Stimulated activated CD8-positive, alpha-beta memory T cell treated with anti-CD3 and anti-CD28 coated beads, Interleukin-7, amount 100 ng/mL, for 1 hour (primary cell): ENCODE results near the gene GLRA1.
"Not testable (repeated sequence)": the region's sequence is repeated elsewhere in the genome, so short reads cannot be mapped to it uniquely, and the experiment has no call there.

ENCODE experiments used
- DNase-seq, 2 donors: peaks; one replicate each; pipeline ENCODE4 v3.0.0-alpha.2; 2020; ENCODE audit warnings: low read depth in 2 of 2

GLRA1 gene

GRCh38 chr5:151917904-151918303, 6.7 kb downstream of the GLRA1 start:
- no peak for DNase-seq

GRCh38 chr5:151913425-151913824, 11.2 kb downstream of the GLRA1 start:
- DNase-seq, result no peak

GRCh38 chr5:151912360-151912759, 12.3 kb downstream of the GLRA1 start:
- DNase-seq, result no peak

GRCh38 chr5:151911011-151911410, 13.6 kb downstream of the GLRA1 start:
- no peak for DNase-seq

GRCh38 chr5:151909628-151910027, 15.0 kb downstream of the GLRA1 start:
- no peak for DNase-seq

GRCh38 chr5:151906246-151906645, 18.4 kb downstream of the GLRA1 start:
- DNase-seq, result no peak

GRCh38 chr5:151905557-151905961, 19.1 kb downstream of the GLRA1 start:
- DNase-seq, result no peak

GRCh38 chr5:151904909-151905308, 19.7 kb downstream of the GLRA1 start:
- no peak for DNase-seq

GRCh38 chr5:151904127-151904526, 20.5 kb downstream of the GLRA1 start:
- DNase-seq, result no peak

GRCh38 chr5:151903243-151903653, 21.4 kb downstream of the GLRA1 start:
- no peak for DNase-seq

GRCh38 chr5:151902215-151902614, 22.4 kb downstream of the GLRA1 start:
- DNase-seq, result no peak

GRCh38 chr5:151901611-151902010, 23.0 kb downstream of the GLRA1 start:
- no peak for DNase-seq

- DNase-seq, result no peak
These were observed 23.8 kb downstream of the GLRA1 start for GRCh38 chr5:151900891-151901290.

- no peak for DNase-seq
These were observed 25.3 kb downstream of the GLRA1 start for GRCh38 chr5:151899399-151899798.

GRCh38 chr5:151897896-151898295, 26.8 kb downstream of the GLRA1 start:
- no peak for DNase-seq

GRCh38 chr5:151897020-151897552, 27.6 kb downstream of the GLRA1 start:
- DNase-seq, result no peak

GRCh38 chr5:151896031-151896691, 28.5 kb downstream of the GLRA1 start:
- no peak for DNase-seq

GRCh38 chr5:151895660-151896030, 29.0 kb downstream of the GLRA1 start:
- no peak for DNase-seq

GRCh38 chr5:151893485-151893884, 31.2 kb downstream of the GLRA1 start:
- not testable (repeated sequence) for DNase-seq

GRCh38 chr5:151892393-151892792, 32.3 kb downstream of the GLRA1 start:
- no peak for DNase-seq

GRCh38 chr5:151890299-151890698, 34.4 kb downstream of the GLRA1 start:
- no peak for DNase-seq

- no peak for DNase-seq
These were observed 35.0 kb downstream of the GLRA1 start for GRCh38 chr5:151889614-151890013.

- no peak for DNase-seq
These were observed 37.9 kb downstream of the GLRA1 start for GRCh38 chr5:151886546-151887275.
